Thyroid gland (tissue), 4 donors: ENCODE data around the gene SRPK1. TPM values are rescaled to one million over a fixed set of nuclear protein-coding genes. Genes with fewer than 3 reads are reported as not detected.

Experiments used
- DNase-seq, 2 donors: peaks; one replicate each; pipeline ENCODE4 v3.0.0-alpha.2; 2019
- H3K27ac ChIP-seq, 3 donors: fragments of 200-600 bp; sonication (generic); 1 replicate in 2 of 3; 2 replicates in 1 of 3; pipeline ENCODE4 v1.5.1; 2016 to 2019; ENCODE audit warnings: mild to moderate bottlenecking in 1 of 3, moderate library complexity in 1 of 3
- H3K27me3 ChIP-seq: fragments of 200-600 bp; sonication (generic); one replicate; pipeline ENCODE4 v1.5.1; 2019
- H3K36me3 ChIP-seq, 2 donors: fragments of 200-600 bp; sonication (generic); one replicate each; pipeline ENCODE4 v1.5.1; 2016 to 2019
- H3K4me1 ChIP-seq, 2 donors: fragments of 200-600 bp; sonication (generic); one replicate each; pipeline ENCODE4 v1.5.1; 2017 to 2019
- H3K4me3 ChIP-seq, 3 donors: fragments of 200-600 bp; sonication (generic); replicated peaks in 1 of 3; 1 replicate in 2 of 3; 2 replicates in 1 of 3; pipeline ENCODE4 v1.5.1; 2016; ENCODE audit warnings: mild to moderate bottlenecking in 1 of 3
- H3K9me3 ChIP-seq: fragments of 200-600 bp; sonication (generic); one replicate; pipeline ENCODE4 v1.5.1; 2017
- POLR2A ChIP-seq, 2 donors: fragments of 450-650 bp; IDR thresholded peaks; one replicate each; pipeline ENCODE4 v1.6.1; 2017; ENCODE audit warnings: antibody characterized with exemption in 2 of 2, mild to moderate bottlenecking in 2 of 2, moderate library complexity in 1 of 2
- WGBS, 2 donors: methylation state at CpG; one replicate each; pipeline ENCODE4 v1.1.5; 2017; 5-methylcytosine and 5-hydroxymethylcytosine counted together
- intact Hi-C: fragments of 100-400 bp; cut with DNase I; formaldehyde crosslinking; loops from one replicate; pipeline ENCODE4 v1.15.1; 2023
- total RNA-seq, 4 donors: library from RNA; depleted of rRNA; stranded (reverse); fragments of >200 nt; gene quantifications; one replicate each; pipeline ENCODE4 v1.2.3, GENCODE V29; 2016
- TF ChIP-seq, protein P1 (sequence below), 6 experiments: fragments of 200-600 bp in 3 of 6; fragments of 450-650 bp in 3 of 6; sonication (generic) in 3 of 6; IDR thresholded peaks; one replicate each; pipeline ENCODE4 v1.5.1; 2016 to 2019; ENCODE audit warnings: antibody characterized with exemption in 6 of 6, mild to moderate bottlenecking in 2 of 6, inconsistent platforms in 1 of 6, moderate library complexity in 1 of 6

SRPK1 gene
- total RNA-seq, 4 donors from 2014 or later = 34.3 to 54.7 (median 50.7) TPM

DNA sequence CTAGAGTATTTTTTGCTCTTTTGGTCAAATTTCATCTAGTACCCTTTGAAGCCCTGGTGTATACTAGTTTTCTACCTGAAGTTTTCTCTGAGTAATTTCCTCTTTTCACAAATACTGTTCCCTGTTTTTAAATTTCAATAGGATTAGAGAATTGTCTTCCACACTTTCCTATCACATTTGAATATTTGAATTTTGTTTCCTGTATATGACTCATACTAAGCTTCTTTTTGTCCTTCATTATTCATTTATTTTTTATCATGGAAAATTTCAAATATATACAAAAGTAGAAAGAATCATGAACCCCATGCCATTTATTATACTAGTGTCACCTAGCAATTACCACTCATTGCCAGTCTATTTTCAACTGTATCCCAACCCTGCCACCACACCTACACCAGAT, 63.0 kb downstream of the SRPK1 start:
- peaks cover 0 to 3% of the 10 kb centered on the region in 2 donors for H3K36me3 ChIP-seq
- no peak overlapping the region for H3K27ac ChIP-seq
- no peaks in the 10 kb centered on the region for H3K27me3 ChIP-seq
- no peaks in the 10 kb centered on the region for H3K4me1 ChIP-seq
- H3K4me3 ChIP-seq = no peak overlapping the region
- no peaks in the 10 kb centered on the region for H3K9me3 ChIP-seq
- no peak for DNase-seq
- TF ChIP-seq, protein P1, sequence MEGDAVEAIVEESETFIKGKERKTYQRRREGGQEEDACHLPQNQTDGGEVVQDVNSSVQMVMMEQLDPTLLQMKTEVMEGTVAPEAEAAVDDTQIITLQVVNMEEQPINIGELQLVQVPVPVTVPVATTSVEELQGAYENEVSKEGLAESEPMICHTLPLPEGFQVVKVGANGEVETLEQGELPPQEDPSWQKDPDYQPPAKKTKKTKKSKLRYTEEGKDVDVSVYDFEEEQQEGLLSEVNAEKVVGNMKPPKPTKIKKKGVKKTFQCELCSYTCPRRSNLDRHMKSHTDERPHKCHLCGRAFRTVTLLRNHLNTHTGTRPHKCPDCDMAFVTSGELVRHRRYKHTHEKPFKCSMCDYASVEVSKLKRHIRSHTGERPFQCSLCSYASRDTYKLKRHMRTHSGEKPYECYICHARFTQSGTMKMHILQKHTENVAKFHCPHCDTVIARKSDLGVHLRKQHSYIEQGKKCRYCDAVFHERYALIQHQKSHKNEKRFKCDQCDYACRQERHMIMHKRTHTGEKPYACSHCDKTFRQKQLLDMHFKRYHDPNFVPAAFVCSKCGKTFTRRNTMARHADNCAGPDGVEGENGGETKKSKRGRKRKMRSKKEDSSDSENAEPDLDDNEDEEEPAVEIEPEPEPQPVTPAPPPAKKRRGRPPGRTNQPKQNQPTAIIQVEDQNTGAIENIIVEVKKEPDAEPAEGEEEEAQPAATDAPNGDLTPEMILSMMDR (IDR thresholded peaks at IDR 0.05) = no peak
- no peak for TF ChIP-seq POLR2A (IDR thresholded peaks at IDR 0.05)
- intact Hi-C loops = no loop called here

GRCh38 chr6:35856250-35856649, 64.6 kb downstream of the SRPK1 start:
- TF ChIP-seq, protein P1 (IDR thresholded peaks at IDR 0.05) = no peak
- TF ChIP-seq POLR2A (IDR thresholded peaks at IDR 0.05) = no peak
- no peaks in the 10 kb centered on the region for H3K27me3 ChIP-seq
- no peaks in the 10 kb centered on the region for H3K4me1 ChIP-seq
- no peak for DNase-seq
- intact Hi-C loops = no loop called here
- H3K4me3 ChIP-seq = no peak overlapping the region
- no peaks in the 10 kb centered on the region for H3K9me3 ChIP-seq
- no peak overlapping the region for H3K27ac ChIP-seq
- 100% methylated on average over 1 of the region's 1 CpG for WGBS, 2 donors
- H3K36me3 ChIP-seq = peaks cover 3% of the 10 kb centered on the region in 2 donors

- peaks cover 3% of the 10 kb centered on the region in 2 donors for H3K36me3 ChIP-seq
- intact Hi-C loops = no loop called here
- no peak for DNase-seq
- no peaks in the 10 kb centered on the region for H3K9me3 ChIP-seq
- H3K4me1 ChIP-seq = no peaks in the 10 kb centered on the region
- no peaks in the 10 kb centered on the region for H3K27me3 ChIP-seq
- WGBS, 2 donors = 93 to 98% methylated on average over 4 of the region's 4 CpGs
- TF ChIP-seq POLR2A (IDR thresholded peaks at IDR 0.05) = no peak
- TF ChIP-seq, protein P1 (IDR thresholded peaks at IDR 0.05) = no peak
- H3K27ac ChIP-seq = no peak overlapping the region
- no peak overlapping the region for H3K4me3 ChIP-seq
Measured at GRCh38 chr6:35852994-35853393, 67.9 kb downstream of the SRPK1 start.

DNA sequence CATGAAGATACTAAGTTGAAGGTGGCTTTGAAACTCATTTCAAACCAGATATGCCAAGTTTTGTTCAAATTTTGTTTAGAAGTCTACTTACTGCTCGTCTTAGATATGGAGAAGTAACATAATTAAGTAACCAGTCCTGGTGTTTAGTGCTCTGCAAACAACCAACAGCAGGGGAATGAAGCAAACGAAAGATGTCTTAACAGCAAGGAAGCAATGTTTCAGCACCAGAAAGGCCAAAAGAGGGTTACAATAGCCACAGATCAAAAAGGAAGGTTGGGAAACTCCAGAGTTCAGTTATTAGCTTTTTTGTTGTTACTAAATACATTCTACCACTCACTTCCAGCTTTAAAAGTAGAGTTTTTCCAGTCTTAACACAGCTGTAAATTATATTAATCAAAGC, 70.7 kb downstream of the SRPK1 start:
- DNase-seq = no peak
- WGBS, 2 donors = 78 to 87% methylated on average over 2 of the region's 2 CpGs
- TF ChIP-seq, protein P1 (IDR thresholded peaks at IDR 0.05) = no peak
- TF ChIP-seq POLR2A (IDR thresholded peaks at IDR 0.05) = no peak
- Histone ChIP-seq H3K27ac (no peak overlapping the region), H3K9me3 (no peaks in the 10 kb centered on the region), H3K4me1 (no peaks in the 10 kb centered on the region), H3K36me3 (peaks cover 0 to 3% of the 10 kb centered on the region in 2 donors), H3K27me3 (no peaks in the 10 kb centered on the region), H3K4me3 (no peak overlapping the region)
- intact Hi-C loops = no loop called here

DNA sequence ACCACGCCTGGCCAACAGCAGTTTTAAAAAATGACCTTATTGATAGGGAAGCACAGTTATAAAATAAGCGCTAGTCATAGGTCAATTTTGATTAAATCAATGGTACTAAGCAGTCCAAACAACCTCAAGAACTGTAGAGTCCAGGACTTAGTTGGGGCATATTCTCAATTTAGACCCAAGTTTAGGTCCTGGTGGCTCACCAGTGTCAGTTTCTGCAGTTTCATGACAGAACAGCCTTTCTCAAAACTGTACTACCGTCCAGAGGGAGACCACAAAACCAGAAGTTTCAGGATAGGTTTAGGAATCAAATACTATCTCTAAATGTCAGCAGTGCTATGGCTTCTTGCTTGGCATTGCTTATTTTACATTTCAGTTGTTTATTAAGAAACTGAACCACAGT, 76.6 kb downstream of the SRPK1 start:
- Histone ChIP-seq H3K4me3 (no peak overlapping the region), H3K36me3 (peaks cover 0 to 7% of the 10 kb centered on the region in 2 donors), H3K4me1 (no peaks in the 10 kb centered on the region), H3K27me3 (no peaks in the 10 kb centered on the region), H3K9me3 (no peaks in the 10 kb centered on the region), H3K27ac (no peak overlapping the region)
- WGBS, 2 donors = 94 to 98% methylated on average over 3 of the region's 3 CpGs
- TF ChIP-seq POLR2A (IDR thresholded peaks at IDR 0.05) = no peak
- TF ChIP-seq, protein P1 (IDR thresholded peaks at IDR 0.05) = no peak
- DNase-seq = no peak
- intact Hi-C loops = no loop called here
